CD4-positive, alpha-beta T cell treated with Interferon alpha-2 for 1 hour (primary cell): ENCODE data around the gene TRAPPC4.
"Not testable (repeated sequence)": the region's sequence is repeated elsewhere in the genome, so short reads cannot be mapped to it uniquely, and the experiment has no call there.

Experiments used
- DNase-seq, 2 donors: peaks; one replicate each; pipeline ENCODE4 v3.0.0-alpha.2; 2020 to 2022

Gene TRAPPC4

GRCh38 chr11:119014209-119014924, 4.2 kb upstream of the TRAPPC4 start:
- no peak for DNase-seq

GRCh38 chr11:119015054-119015611, 3.4 kb upstream of the TRAPPC4 start:
- DNase-seq: no peak

- DNase-seq: no peak
Measured at GRCh38 chr11:119016216-119017009, 2.2 kb upstream of the TRAPPC4 start.

GRCh38 chr11:119017377-119017776, 1.2 kb upstream of the TRAPPC4 start:
- peak in 1 of 2 donors; percentile 19 for DNase-seq

- no peak for DNase-seq
Measured at GRCh38 chr11:119019996-119020395, 1.4 kb downstream of the TRAPPC4 start.

- no peak for DNase-seq
Measured at GRCh38 chr11:119021631-119022030, 3.1 kb downstream of the TRAPPC4 start.

GRCh38 chr11:119023741-119024140, 5.2 kb downstream of the TRAPPC4 start:
- no peak for DNase-seq

- no peak for DNase-seq
Measured at GRCh38 chr11:119024430-119025098, 6.0 kb downstream of the TRAPPC4 start.

- DNase-seq: no peak
Measured at GRCh38 chr11:119025099-119025473, 6.5 kb downstream of the TRAPPC4 start.

- DNase-seq: no peak
Measured at GRCh38 chr11:119025541-119025940, 7.0 kb downstream of the TRAPPC4 start.

- no peak for DNase-seq
Measured at GRCh38 chr11:119025978-119026766, 7.6 kb downstream of the TRAPPC4 start.

GRCh38 chr11:119026970-119027369, 8.4 kb downstream of the TRAPPC4 start:
- no peak for DNase-seq

GRCh38 chr11:119027561-119028345, 9.2 kb downstream of the TRAPPC4 start:
- DNase-seq: no peak

- no peak for DNase-seq
Measured at GRCh38 chr11:119028346-119029068, 9.9 kb downstream of the TRAPPC4 start.

- no peak for DNase-seq
Measured at GRCh38 chr11:119029069-119029339, 10.4 kb downstream of the TRAPPC4 start.

GRCh38 chr11:119029340-119030028, 10.9 kb downstream of the TRAPPC4 start:
- DNase-seq: no peak

- DNase-seq: no peak
Measured at GRCh38 chr11:119030029-119030328, 11.4 kb downstream of the TRAPPC4 start.

GRCh38 chr11:119030329-119031047, 11.9 kb downstream of the TRAPPC4 start, which contains the start of gene SLC37A4:
TSS of gene SLC37A4 (minus strand) at chr11:119030877.
- peak; percentile 99 to 100 for DNase-seq

- DNase-seq: no peak
Measured at GRCh38 chr11:119031912-119032280, 13.3 kb downstream of the TRAPPC4 start.

- not testable (repeated sequence) for DNase-seq
Measured at GRCh38 chr11:119033421-119033820, 14.9 kb downstream of the TRAPPC4 start.
